Measurements from ENCODE around the gene MSH5.

DNA sequence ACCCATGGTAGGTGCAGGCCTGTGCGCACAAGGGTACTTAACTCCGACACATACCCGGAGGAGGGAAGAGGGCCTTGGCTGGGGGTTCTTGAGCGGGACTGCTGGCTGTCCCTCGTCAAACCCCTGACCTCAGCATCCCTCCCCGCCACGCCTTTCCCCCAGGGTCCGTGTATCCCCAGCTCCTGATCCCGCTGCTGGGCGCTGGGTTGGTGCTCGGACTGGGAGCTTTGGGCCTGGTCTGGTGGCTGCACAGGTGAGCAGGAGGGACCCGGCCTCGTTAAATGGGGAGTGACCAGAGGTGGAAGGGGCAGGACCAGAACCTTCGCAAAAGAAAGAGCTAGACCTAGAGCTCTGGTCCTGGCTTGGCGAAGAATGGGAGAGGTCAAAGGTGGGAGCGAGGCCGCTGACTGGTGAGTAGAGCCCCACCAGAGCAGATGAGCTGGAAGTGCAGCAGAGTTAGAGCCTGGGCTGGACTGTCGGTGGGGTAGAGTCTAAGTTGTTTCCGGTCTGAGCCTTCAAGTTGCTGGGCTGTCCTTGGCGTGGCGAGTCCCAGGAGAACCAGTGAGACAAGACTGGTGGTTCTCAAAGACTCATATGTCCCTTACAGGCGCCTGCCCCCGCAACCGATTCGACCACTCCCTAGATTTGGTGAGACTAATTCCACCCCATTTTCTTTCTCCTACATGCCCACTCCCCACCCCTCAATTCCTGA lies 15.7 kb upstream of the MSH5 start:
- TF ChIP-seq, protein P1, sequence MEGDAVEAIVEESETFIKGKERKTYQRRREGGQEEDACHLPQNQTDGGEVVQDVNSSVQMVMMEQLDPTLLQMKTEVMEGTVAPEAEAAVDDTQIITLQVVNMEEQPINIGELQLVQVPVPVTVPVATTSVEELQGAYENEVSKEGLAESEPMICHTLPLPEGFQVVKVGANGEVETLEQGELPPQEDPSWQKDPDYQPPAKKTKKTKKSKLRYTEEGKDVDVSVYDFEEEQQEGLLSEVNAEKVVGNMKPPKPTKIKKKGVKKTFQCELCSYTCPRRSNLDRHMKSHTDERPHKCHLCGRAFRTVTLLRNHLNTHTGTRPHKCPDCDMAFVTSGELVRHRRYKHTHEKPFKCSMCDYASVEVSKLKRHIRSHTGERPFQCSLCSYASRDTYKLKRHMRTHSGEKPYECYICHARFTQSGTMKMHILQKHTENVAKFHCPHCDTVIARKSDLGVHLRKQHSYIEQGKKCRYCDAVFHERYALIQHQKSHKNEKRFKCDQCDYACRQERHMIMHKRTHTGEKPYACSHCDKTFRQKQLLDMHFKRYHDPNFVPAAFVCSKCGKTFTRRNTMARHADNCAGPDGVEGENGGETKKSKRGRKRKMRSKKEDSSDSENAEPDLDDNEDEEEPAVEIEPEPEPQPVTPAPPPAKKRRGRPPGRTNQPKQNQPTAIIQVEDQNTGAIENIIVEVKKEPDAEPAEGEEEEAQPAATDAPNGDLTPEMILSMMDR (IDR thresholded peaks at IDR 0.05), result no peak
- TF ChIP-seq POLR2A (IDR thresholded peaks at IDR 0.05), result no peak

Measured in esophagus squamous epithelium (tissue), 4 donors.